KBM-7 (cell line): ENCODE measurements around the gene FADS2.
"Not testable (repeated sequence)": the region's sequence is repeated elsewhere in the genome, so short reads cannot be mapped to it uniquely, and the experiment has no call there.

Source experiments
- DNase-seq: peaks from one replicate; pipeline ENCODE4 v3.0.0-alpha.2; 2015
- in situ Hi-C: fragments of 300-500 bp; cut with MboI; formaldehyde crosslinking; loops from 2 replicates; pipeline ENCODE4 v1.14.3; 2020; ENCODE audit warnings: low sequenced_read_pairs, low pct_unique_long_range_greater_than_20kb, mixed read lengths

The FADS2 gene

GRCh38 chr11:61880031-61880430 is 51.9 kb downstream of the FADS2 start:
- in situ Hi-C loops, result no loop called here
- DNase-seq, result no peak

GRCh38 chr11:61880454-61880853 is 52.4 kb downstream of the FADS2 start:
- no peak for DNase-seq

GRCh38 chr11:61881397-61881796 is 53.3 kb downstream of the FADS2 start:
- in situ Hi-C loops, result no loop called here
- DNase-seq, result no peak

More at GRCh38 chr11:61880454-61880853, 52.4 kb downstream of the FADS2 start:
- in situ Hi-C loops, result no loop called here

GRCh38 chr11:61882267-61882666 is 54.2 kb downstream of the FADS2 start:
- DNase-seq, in situ Hi-C loops: not testable (repeated sequence)

GRCh38 chr11:61882879-61883278 is 54.8 kb downstream of the FADS2 start:
- DNase-seq, result no peak
- in situ Hi-C loops, result no loop called here

- in situ Hi-C loops, result no loop called here
- DNase-seq, result no peak
Measured at GRCh38 chr11:61883327-61883726, 55.2 kb downstream of the FADS2 start.

GRCh38 chr11:61883947-61884346 is 55.8 kb downstream of the FADS2 start:
- in situ Hi-C loops, result no loop called here
- DNase-seq, result no peak

GRCh38 chr11:61885166-61885778 is 57.2 kb downstream of the FADS2 start:
- peak; percentile 20 for DNase-seq
- in situ Hi-C loops, result no loop called here

- no peak for DNase-seq
- in situ Hi-C loops, result no loop called here
Measured at GRCh38 chr11:61885784-61886580, 57.9 kb downstream of the FADS2 start.

- no peak for DNase-seq
- in situ Hi-C loops, result no loop called here
Measured at GRCh38 chr11:61886643-61887042, 58.5 kb downstream of the FADS2 start.

GRCh38 chr11:61887839-61888494 is 59.9 kb downstream of the FADS2 start:
- in situ Hi-C loops, result no loop called here
- DNase-seq, result no peak

- in situ Hi-C loops, result no loop called here
- no peak for DNase-seq
Measured at GRCh38 chr11:61888590-61888989, 60.5 kb downstream of the FADS2 start.

- in situ Hi-C loops, result loop anchor here (10.0 kb wide), 1 partner anchor 55 kb away; no protein-coding TSS in a partner anchor
Measured at GRCh38 chr11:61889831-61890230, 61.7 kb downstream of the FADS2 start.

GRCh38 chr11:61890529-61891330 is 62.6 kb downstream of the FADS2 start:
- peak; percentile 41 for DNase-seq
- in situ Hi-C loops, result loop anchor here (10.0 kb wide), 1 partner anchor 54 kb away; no protein-coding TSS in a partner anchor

More at GRCh38 chr11:61889831-61890230, 61.7 kb downstream of the FADS2 start:
- no peak for DNase-seq

- DNase-seq, result peak; percentile 65
- in situ Hi-C loops, result loop anchor here (10.0 kb wide), 1 partner anchor 53 kb away; no protein-coding TSS in a partner anchor
Measured at GRCh38 chr11:61891331-61892084, 63.4 kb downstream of the FADS2 start, which contains the start of gene FADS3. Gene FADS3 (minus strand): TSS chr11:61891545. CDS start chr11:61891381, 164 bp downstream.

GRCh38 chr11:61892085-61892370 is 63.9 kb downstream of the FADS2 start:
- no peak for DNase-seq
- in situ Hi-C loops, result loop anchor here (10.0 kb wide), 1 partner anchor 53 kb away; no protein-coding TSS in a partner anchor

GRCh38 chr11:61893981-61894380 is 65.9 kb downstream of the FADS2 start:
- in situ Hi-C loops, result loop anchor here (10.0 kb wide), 1 partner anchor 51 kb away; no protein-coding TSS in a partner anchor
- no peak for DNase-seq

- no peak for DNase-seq
- in situ Hi-C loops, result loop anchor here (10.0 kb wide), 1 partner anchor 50 kb away; no protein-coding TSS in a partner anchor
Measured at GRCh38 chr11:61895046-61895717, 67.1 kb downstream of the FADS2 start.
